Ishikawa (cell line): ENCODE results near the gene RAB40C.

Source experiments
- CEBPB ChIP-seq: IDR thresholded peaks from 2 replicates; pipeline ENCODE4 v1.6.1; 2012
- CREB1 ChIP-seq: IDR thresholded peaks from 2 replicates; pipeline ENCODE4 v1.6.1; 2012; ENCODE audit warnings: low read depth
- EGR1 ChIP-seq: IDR thresholded peaks from 2 replicates; pipeline ENCODE4 v1.6.1; 2012
- EP300 ChIP-seq: IDR thresholded peaks from 2 replicates; pipeline ENCODE4 v1.6.1; 2012; ENCODE audit warnings: borderline replicate concordance
- FOXM1 ChIP-seq: IDR thresholded peaks from 2 replicates; pipeline ENCODE4 v1.6.1; 2012; ENCODE audit warnings: low read depth, borderline replicate concordance
- NFIC ChIP-seq: IDR thresholded peaks from 2 replicates; pipeline ENCODE4 v1.6.1; 2012
- RAD21 ChIP-seq: IDR thresholded peaks from 2 replicates; pipeline ENCODE4 v1.6.1; 2012; ENCODE audit warnings: low read depth
- REST ChIP-seq: IDR thresholded peaks from 2 replicates; pipeline ENCODE4 v1.6.1; 2012; ENCODE audit warnings: low read depth, mild to moderate bottlenecking
- TAF1 ChIP-seq: IDR thresholded peaks from 2 replicates; pipeline ENCODE4 v1.6.1; 2012; ENCODE audit warnings: low read depth, mild to moderate bottlenecking
- TCF12 ChIP-seq: IDR thresholded peaks from 2 replicates; pipeline ENCODE4 v1.6.1; 2012; ENCODE audit warnings: low read depth
- TEAD4 ChIP-seq: IDR thresholded peaks from 2 replicates; pipeline ENCODE4 v1.6.1; 2012
- YY1 ChIP-seq: IDR thresholded peaks from 2 replicates; pipeline ENCODE4 v1.6.1; 2012; ENCODE audit warnings: low read depth
- ZBTB7A ChIP-seq: IDR thresholded peaks from 2 replicates; pipeline ENCODE4 v1.6.1; 2012; ENCODE audit warnings: low read depth
- TF ChIP-seq, protein P1 (sequence below): IDR thresholded peaks from 2 replicates; pipeline ENCODE4 v1.6.1; 2012
- TF ChIP-seq, protein P2 (sequence below): IDR thresholded peaks from 2 replicates; pipeline ENCODE4 v1.6.1; 2012

The RAB40C gene

DNA sequence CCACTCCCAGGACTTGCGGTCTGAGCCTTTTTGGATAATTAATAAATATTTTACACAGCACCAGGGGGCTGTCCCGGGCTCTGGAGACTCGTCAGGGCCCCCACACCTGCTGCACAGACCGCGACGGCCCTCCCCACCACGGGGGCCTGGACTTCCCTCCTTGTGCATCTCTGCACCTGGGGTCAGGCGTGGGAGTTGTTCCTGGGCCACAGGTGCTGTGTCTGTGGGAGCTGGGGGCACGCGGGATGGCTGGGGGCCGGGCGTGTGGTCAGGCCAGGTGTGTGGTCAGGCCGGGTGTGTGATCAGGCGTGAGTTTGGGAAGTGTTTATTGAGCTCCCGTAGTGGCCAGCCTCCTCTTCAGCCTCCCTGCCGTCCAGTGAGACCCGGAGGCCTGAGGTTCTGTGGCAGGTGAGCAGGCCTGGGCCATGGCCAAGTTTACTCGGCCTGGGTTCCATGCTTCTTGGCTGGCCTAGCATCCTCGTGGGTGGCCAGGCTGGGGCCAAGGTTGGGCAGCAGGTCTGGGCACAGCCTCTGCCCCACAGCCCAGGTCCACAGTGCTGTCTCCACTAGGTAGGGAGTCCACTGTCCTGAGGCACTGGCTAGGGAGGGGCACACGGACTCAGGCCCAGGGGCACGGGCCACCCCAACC lies 88.5 kb downstream of the RAB40C start:
- TF ChIP-seq, protein P1, sequence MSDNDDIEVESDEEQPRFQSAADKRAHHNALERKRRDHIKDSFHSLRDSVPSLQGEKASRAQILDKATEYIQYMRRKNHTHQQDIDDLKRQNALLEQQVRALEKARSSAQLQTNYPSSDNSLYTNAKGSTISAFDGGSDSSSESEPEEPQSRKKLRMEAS, result no peak
- TF ChIP-seq TAF1 (no peak), REST (no peak), CREB1 (no peak), FOXM1 (no peak), TEAD4 (no peak), EP300 (no peak), RAD21 (no peak), ZBTB7A (no peak), NFIC (no peak), TCF12 (no peak), EGR1 (no peak), YY1 (no peak), CEBPB (no peak)
- TF ChIP-seq, protein P2, sequence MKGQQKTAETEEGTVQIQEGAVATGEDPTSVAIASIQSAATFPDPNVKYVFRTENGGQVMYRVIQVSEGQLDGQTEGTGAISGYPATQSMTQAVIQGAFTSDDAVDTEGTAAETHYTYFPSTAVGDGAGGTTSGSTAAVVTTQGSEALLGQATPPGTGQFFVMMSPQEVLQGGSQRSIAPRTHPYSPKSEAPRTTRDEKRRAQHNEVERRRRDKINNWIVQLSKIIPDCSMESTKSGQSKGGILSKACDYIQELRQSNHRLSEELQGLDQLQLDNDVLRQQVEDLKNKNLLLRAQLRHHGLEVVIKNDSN, result no peak
